IPS-20b (cell line): ENCODE data around the gene ADAMTS16.

Experiments used
- H3K27ac ChIP-seq: one replicate; pipeline ENCODE4 v1.5.1; 2013; ENCODE audit warnings: low read length
- H3K27me3 ChIP-seq: 2 replicates; pipeline ENCODE4 v1.6.1; 2013; ENCODE audit warnings: mild to moderate bottlenecking, low read length, inconsistent platforms; ENCODE audit not compliant: insufficient read depth
- H3K36me3 ChIP-seq: 2 replicates; pipeline ENCODE4 v1.6.1; 2013; ENCODE audit warnings: low read depth, mild to moderate bottlenecking, inconsistent platforms, low read length, moderate library complexity; ENCODE audit not compliant: insufficient read depth
- H3K4me1 ChIP-seq: 2 replicates; pipeline ENCODE4 v1.6.1; 2013; ENCODE audit warnings: mild to moderate bottlenecking, control low read depth, inconsistent platforms, low read length, moderate library complexity; ENCODE audit not compliant: insufficient read depth
- H3K4me3 ChIP-seq: 2 replicates; pipeline ENCODE4 v1.5.1; 2013; ENCODE audit warnings: mild to moderate bottlenecking, low read length, inconsistent platforms
- H3K9ac ChIP-seq: 2 replicates; pipeline ENCODE4 v1.6.1; 2013; ENCODE audit warnings: low read depth, mild to moderate bottlenecking, inconsistent platforms, low read length, moderate library complexity
- H3K9me3 ChIP-seq: 2 replicates; pipeline ENCODE4 v1.6.1; 2013; ENCODE audit warnings: mild to moderate bottlenecking, low read depth, low read length, inconsistent platforms; ENCODE audit not compliant: insufficient read depth

The ADAMTS16 gene

GRCh38 chr5:5359618-5360017, 219.5 kb downstream of the ADAMTS16 start:
- Histone ChIP-seq H3K36me3 (no peaks in the 10 kb centered on the region), H3K27me3 (no peaks in the 10 kb centered on the region), H3K4me3 (no peak overlapping the region), H3K4me1 (peaks cover 3% of the 10 kb centered on the region; the same call in 1 of the 2 replicates), H3K9me3 (no peaks in the 10 kb centered on the region), H3K27ac (no peak overlapping the region), H3K9ac (no peak overlapping the region)

GRCh38 chr5:5360363-5360940, 220.3 kb downstream of the ADAMTS16 start:
- Histone ChIP-seq H3K27ac (no peak overlapping the region), H3K9me3 (no peaks in the 10 kb centered on the region), H3K27me3 (no peaks in the 10 kb centered on the region), H3K4me1 (peaks cover 3% of the 10 kb centered on the region; the same call in 1 of the 2 replicates), H3K4me3 (no peak overlapping the region), H3K9ac (no peak overlapping the region), H3K36me3 (no peaks in the 10 kb centered on the region)

GRCh38 chr5:5360941-5361520, 220.9 kb downstream of the ADAMTS16 start:
- H3K4me3 ChIP-seq = no peak overlapping the region
- no peak overlapping the region for H3K27ac ChIP-seq
- H3K27me3 ChIP-seq = no peaks in the 10 kb centered on the region
- peaks cover 3% of the 10 kb centered on the region; the same call in 1 of the 2 replicates for H3K4me1 ChIP-seq
- H3K9ac ChIP-seq = no peak overlapping the region
- H3K36me3 ChIP-seq = no peaks in the 10 kb centered on the region
- H3K9me3 ChIP-seq = no peaks in the 10 kb centered on the region

- H3K36me3 ChIP-seq = no peaks in the 10 kb centered on the region
- no peaks in the 10 kb centered on the region for H3K27me3 ChIP-seq
- no peaks in the 10 kb centered on the region for H3K9me3 ChIP-seq
- no peak overlapping the region for H3K27ac ChIP-seq
- no peak overlapping the region for H3K9ac ChIP-seq
- peaks cover 3% of the 10 kb centered on the region; the same call in 1 of the 2 replicates for H3K4me1 ChIP-seq
- no peak overlapping the region for H3K4me3 ChIP-seq
Measured at GRCh38 chr5:5363045-5363444, 222.9 kb downstream of the ADAMTS16 start.

DNA sequence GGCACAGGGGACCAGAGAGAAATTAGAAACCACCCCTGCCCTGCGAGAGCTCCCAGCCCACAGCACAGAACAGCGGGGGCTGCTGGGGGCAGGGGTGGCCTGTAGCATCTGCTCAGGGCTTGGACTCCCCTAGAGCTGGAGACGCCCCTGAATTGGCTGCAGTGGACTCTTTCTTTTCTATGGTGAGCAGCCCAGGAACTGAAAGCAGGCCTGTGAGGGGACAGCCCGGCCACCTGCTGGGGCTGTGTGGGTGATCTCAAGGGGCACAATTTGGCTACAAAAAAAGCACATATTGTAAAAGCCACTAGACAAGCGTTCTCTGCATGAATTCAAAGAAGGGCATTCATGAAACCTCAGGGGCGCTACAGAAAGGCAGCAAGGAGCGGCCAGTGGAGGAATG, 224.8 kb downstream of the ADAMTS16 start:
- no peak overlapping the region for H3K27ac ChIP-seq
- no peaks in the 10 kb centered on the region for H3K9me3 ChIP-seq
- H3K36me3 ChIP-seq = no peaks in the 10 kb centered on the region
- peaks cover 3% of the 10 kb centered on the region; the same call in 1 of the 2 replicates for H3K4me1 ChIP-seq
- H3K4me3 ChIP-seq = no peak overlapping the region
- H3K9ac ChIP-seq = no peak overlapping the region
- no peaks in the 10 kb centered on the region for H3K27me3 ChIP-seq

DNA sequence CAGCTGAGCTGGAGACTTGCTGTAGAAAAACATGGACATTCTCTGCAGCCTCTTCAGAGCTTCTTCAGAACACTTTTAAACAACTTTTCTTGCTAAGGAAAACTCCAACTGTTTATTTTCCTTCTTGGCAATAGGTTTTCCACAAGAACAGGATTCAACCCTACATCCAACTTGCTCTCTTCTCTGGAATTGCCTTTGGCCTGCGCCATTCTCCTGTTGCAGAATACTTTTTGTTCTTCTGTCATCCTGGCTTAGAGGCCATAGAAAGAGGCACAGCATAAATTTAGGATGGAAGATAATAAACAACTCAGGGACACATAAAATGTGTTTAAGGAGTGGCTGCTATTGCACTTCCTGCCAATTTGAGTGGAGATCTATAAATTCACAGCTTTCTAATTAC, 227.6 kb downstream of the ADAMTS16 start:
- H3K4me3 ChIP-seq = no peak overlapping the region
- no peaks in the 10 kb centered on the region for H3K36me3 ChIP-seq
- H3K4me1 ChIP-seq = no peaks in the 10 kb centered on the region
- no peaks in the 10 kb centered on the region for H3K9me3 ChIP-seq
- H3K9ac ChIP-seq = no peak overlapping the region
- H3K27me3 ChIP-seq = no peaks in the 10 kb centered on the region
- no peak overlapping the region for H3K27ac ChIP-seq

DNA sequence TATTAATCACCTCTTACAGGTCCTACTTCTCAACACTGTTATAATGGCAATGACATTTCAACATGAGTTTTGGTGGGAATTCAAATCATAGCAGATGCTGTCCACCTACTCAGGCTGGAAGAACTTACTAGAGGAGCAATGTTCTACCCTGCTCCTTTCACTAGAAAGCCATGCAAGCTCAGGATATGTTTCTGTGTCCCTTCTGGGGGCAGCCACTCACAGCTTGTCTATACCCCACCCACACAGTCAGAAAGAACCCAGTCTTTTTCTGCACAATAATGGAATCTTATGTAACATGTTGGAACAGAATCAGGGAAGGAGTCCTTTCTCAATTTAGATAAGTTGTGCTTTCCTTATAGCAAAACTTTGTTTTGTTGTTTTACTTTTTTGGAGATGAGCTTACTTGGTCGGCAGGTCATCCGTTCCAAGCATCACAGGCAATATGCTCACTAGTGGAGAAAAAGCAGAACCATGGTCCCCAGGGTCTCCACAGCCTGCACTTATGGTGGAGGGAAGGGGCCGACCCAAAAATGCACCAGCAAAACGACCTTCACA, 229.0 kb downstream of the ADAMTS16 start:
- Histone ChIP-seq H3K4me3 (no peak overlapping the region), H3K27me3 (no peaks in the 10 kb centered on the region), H3K9ac (no peak overlapping the region), H3K27ac (no peak overlapping the region), H3K4me1 (no peaks in the 10 kb centered on the region), H3K36me3 (no peaks in the 10 kb centered on the region), H3K9me3 (no peaks in the 10 kb centered on the region)
